Adrenal gland (tissue), 5 donors: Measurements from ENCODE around the gene GRP.

Source experiments
- POLR2A ChIP-seq, 2 donors: fragments of 450-650 bp; IDR thresholded peaks; one replicate each; pipeline ENCODE4 v1.6.1; 2017; ENCODE audit warnings: antibody characterized with exemption in 2 of 2, mild to moderate bottlenecking in 2 of 2, moderate library complexity in 1 of 2
- TF ChIP-seq, protein P1 (sequence below), 6 experiments: fragments of 450-650 bp in 4 of 6; fragments of 200-600 bp in 2 of 6; sonication (generic) in 1 of 6; IDR thresholded peaks; 1 replicate in 5 of 6; 2 replicates in 1 of 6; pipeline versions ENCODE4 v1.5.1 to v1.8.0; 2016 to 2021; ENCODE audit warnings: antibody characterized with exemption in 6 of 6, mild to moderate bottlenecking in 2 of 6, moderate library complexity in 1 of 6
- donor health status: DM: no; HTN: no; CAD: no.

DNA sequence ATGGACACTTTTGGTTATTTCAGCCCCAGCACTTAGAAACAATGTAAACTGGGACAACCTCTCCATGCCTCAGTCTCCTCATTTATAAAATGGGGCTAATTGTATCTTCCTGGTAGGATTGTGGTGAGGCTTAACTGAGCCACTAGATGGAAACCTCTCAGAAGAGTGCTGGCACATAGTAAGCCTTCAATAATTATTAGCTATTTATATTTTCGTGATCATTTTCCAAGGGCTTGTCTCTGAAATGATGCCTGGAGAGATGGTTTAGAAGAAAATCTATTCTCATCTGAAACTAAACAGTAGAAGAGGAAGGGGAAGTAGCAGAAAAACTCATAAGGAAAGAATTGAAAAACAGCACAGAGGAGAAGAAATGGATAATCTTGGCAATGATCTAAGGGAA, 46.5 kb downstream of the GRP start:
- TF ChIP-seq, protein P1, sequence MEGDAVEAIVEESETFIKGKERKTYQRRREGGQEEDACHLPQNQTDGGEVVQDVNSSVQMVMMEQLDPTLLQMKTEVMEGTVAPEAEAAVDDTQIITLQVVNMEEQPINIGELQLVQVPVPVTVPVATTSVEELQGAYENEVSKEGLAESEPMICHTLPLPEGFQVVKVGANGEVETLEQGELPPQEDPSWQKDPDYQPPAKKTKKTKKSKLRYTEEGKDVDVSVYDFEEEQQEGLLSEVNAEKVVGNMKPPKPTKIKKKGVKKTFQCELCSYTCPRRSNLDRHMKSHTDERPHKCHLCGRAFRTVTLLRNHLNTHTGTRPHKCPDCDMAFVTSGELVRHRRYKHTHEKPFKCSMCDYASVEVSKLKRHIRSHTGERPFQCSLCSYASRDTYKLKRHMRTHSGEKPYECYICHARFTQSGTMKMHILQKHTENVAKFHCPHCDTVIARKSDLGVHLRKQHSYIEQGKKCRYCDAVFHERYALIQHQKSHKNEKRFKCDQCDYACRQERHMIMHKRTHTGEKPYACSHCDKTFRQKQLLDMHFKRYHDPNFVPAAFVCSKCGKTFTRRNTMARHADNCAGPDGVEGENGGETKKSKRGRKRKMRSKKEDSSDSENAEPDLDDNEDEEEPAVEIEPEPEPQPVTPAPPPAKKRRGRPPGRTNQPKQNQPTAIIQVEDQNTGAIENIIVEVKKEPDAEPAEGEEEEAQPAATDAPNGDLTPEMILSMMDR (IDR thresholded peaks at IDR 0.05), result no peak
- no peak for TF ChIP-seq POLR2A (IDR thresholded peaks at IDR 0.05)
